Measurements from ENCODE around the gene ZFYVE21.

ZFYVE21 gene

DNA sequence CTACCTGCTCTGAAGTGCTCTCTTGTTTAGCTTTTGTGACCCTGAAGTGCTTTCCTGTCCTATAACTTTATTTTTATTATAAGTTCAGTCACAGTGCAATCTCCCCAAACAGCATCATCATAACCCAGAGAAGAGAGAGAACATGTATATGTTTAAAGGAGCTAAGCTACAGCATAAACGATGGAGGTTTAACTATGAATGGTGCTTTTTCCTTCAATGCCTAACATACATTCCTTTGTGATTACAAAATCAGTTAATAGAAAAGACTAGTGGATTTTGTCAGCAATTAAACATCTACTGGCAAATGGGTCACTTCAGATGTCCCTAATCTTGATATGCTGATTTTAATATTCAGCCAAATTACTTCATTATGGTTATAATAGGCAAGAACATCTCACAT is 46.4 kb downstream of the ZFYVE21 start:
- no peak for DNase-seq (ENCODE audit: low read depth)
- TF ChIP-seq, protein P1, sequence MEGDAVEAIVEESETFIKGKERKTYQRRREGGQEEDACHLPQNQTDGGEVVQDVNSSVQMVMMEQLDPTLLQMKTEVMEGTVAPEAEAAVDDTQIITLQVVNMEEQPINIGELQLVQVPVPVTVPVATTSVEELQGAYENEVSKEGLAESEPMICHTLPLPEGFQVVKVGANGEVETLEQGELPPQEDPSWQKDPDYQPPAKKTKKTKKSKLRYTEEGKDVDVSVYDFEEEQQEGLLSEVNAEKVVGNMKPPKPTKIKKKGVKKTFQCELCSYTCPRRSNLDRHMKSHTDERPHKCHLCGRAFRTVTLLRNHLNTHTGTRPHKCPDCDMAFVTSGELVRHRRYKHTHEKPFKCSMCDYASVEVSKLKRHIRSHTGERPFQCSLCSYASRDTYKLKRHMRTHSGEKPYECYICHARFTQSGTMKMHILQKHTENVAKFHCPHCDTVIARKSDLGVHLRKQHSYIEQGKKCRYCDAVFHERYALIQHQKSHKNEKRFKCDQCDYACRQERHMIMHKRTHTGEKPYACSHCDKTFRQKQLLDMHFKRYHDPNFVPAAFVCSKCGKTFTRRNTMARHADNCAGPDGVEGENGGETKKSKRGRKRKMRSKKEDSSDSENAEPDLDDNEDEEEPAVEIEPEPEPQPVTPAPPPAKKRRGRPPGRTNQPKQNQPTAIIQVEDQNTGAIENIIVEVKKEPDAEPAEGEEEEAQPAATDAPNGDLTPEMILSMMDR (IDR thresholded peaks at IDR 0.05; ENCODE audit: control insufficient read depth, insufficient read depth, low read depth, low read length, missing control alignments): no peak
- no peak overlapping the region for H3K4me3 ChIP-seq (ENCODE audit: control insufficient read depth, low read depth, low read length)

DNA sequence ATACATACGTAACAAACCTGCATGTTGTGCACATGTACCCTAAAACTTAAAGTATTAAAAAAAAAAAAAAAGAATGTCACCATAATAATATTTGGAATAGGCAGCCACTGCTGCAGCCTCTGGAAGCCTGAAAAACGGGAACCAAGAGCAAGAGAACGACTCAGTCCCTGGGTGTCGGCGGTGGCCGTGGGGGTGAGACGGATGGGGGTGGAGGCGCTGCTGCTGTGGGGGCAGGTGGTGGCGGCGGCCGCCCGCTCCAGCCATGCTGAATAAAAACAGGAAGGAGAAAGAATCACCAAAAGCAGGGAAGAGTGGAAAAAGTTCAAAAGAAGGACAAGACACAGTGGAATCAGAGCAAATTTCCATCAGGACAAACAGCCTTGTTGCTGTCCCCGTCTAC is 46.9 kb downstream of the ZFYVE21 start:
- no peak for DNase-seq (ENCODE audit: low read depth)
- H3K4me3 ChIP-seq (ENCODE audit: control insufficient read depth, low read depth, low read length): no peak overlapping the region
- TF ChIP-seq, protein P1 (IDR thresholded peaks at IDR 0.05; ENCODE audit: control insufficient read depth, insufficient read depth, low read depth, low read length, missing control alignments): no peak

GRCh38 chr14:103763730-103764488 is 48.3 kb downstream of the ZFYVE21 start:
- TF ChIP-seq, protein P1 (IDR thresholded peaks at IDR 0.05; ENCODE audit: control insufficient read depth, insufficient read depth, low read depth, low read length, missing control alignments): no peak
- H3K4me3 ChIP-seq (ENCODE audit: control insufficient read depth, low read depth, low read length): no peak overlapping the region
- no peak for DNase-seq (ENCODE audit: low read depth)

GRCh38 chr14:103765526-103765925 is 49.9 kb downstream of the ZFYVE21 start:
- DNase-seq (ENCODE audit: low read depth): no peak
- H3K4me3 ChIP-seq (ENCODE audit: control insufficient read depth, low read depth, low read length): no peak overlapping the region
- TF ChIP-seq, protein P1 (IDR thresholded peaks at IDR 0.05; ENCODE audit: control insufficient read depth, insufficient read depth, low read depth, low read length, missing control alignments): no peak

DNA sequence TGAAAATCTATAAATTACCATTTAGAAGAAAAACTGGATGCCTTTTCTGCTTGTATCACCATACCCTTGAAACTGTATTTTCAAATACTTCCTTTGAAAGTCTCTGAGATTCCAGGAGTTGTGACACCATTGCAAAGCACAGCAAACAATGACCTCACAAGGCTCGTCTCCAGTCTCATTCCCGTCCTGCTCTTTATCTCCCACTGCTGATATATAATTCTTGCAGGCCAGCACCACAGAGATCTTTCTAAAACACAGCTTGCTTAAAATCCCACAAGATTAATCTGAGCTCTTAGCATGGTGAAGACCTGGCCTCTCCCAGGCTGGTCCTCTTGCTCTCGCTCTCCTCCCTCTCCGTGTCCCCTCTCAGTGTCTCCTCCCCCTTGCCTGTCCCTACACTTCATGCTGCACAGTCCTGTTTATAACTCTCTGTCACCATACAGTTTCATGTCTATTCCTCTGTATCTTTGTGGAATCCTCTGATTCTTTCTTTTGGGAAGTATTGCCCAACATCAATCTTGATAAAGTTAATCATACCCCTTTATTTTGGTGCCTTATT is 51.8 kb downstream of the ZFYVE21 start:
- TF ChIP-seq, protein P1 (IDR thresholded peaks at IDR 0.05; ENCODE audit: control insufficient read depth, insufficient read depth, low read depth, low read length, missing control alignments): no peak
- H3K4me3 ChIP-seq (ENCODE audit: control insufficient read depth, low read depth, low read length): no peak overlapping the region
- no peak for DNase-seq (ENCODE audit: low read depth)

DNA sequence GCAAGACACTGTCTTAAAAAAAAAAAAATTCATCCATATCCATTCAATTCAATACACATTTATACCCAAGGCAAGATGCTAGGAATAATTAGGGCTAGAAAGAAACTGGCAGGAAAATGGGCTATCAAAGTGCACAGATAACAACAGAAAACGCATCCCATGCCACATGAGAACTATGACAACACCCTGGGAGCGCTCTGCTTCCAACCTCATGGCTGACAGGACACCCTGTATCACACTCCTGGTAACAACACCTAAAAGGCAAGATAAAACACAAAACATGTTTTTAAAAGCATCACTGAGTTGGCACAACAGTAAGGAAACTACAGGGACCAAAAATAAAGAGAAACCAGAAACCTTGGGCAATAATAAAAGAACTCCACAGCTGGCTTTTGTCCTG is 54.9 kb downstream of the ZFYVE21 start:
- DNase-seq (ENCODE audit: low read depth): no peak
- TF ChIP-seq, protein P1 (IDR thresholded peaks at IDR 0.05; ENCODE audit: control insufficient read depth, insufficient read depth, low read depth, low read length, missing control alignments): no peak

More for the DNA sequence above, 54.9 kb downstream of the ZFYVE21 start:
- H3K4me3 ChIP-seq (ENCODE audit: control insufficient read depth, low read depth, low read length): no peak overlapping the region
